K562 (cell line): Measurements from ENCODE around the gene UFC1. TPM values are rescaled to one million over a fixed set of nuclear protein-coding genes. Genes with fewer than 3 reads are reported as not detected.

Source experiments
- ATAC-seq: fragments of 200-7000 bp; cut with Tn5 transposase; 3 replicates; pipeline ENCODE4 v1.9.1; 2020; ENCODE audit warnings: moderate library complexity
- BruUV-seq: library from RNA; stranded (reverse); fragments of 400-500 nt; replicated peaks from 2 replicates; lab custom pipeline; 2021; lab: Mats Ljungman, UMichigan
- CTCF ChIA-PET: fragments of 300-600 bp; formaldehyde crosslinking; extraction: SDS; loops from one replicate; lab custom pipeline; 2021; ENCODE audit warnings: low intra/inter-chr PET ratio; lab: Yijun Ruan, JAX
- POLR2A ChIA-PET: fragments of 300-600, 350-650 bp; sonication (Branson Sonifier 250); formaldehyde crosslinking; extraction: SDS; loops from one replicate; lab custom pipeline; 2021; ENCODE audit warnings: antibody characterized with exemption, inconsistent platforms; lab: Yijun Ruan, JAX
- DNase-seq, 4 experiments: peaks; one replicate each; pipeline versions ENCODE4 v3.0.0 to v3.0.0-alpha.2; 2011 to 2018; ENCODE audit warnings: low spot score in 3 of 4, mixed read lengths in 3 of 4; ENCODE audit errors: extremely low read depth in 1 of 4
- FAIRE-seq: peaks from 2 replicates; lab custom pipeline; 2011; peaks lifted over from hg19 to GRCh38; lab: Jason Lieb, UNC
- H2AFZ ChIP-seq: 2 replicates; pipeline ENCODE4 v1.6.0; 2011; ENCODE audit warnings: low read depth, low read length, control low read depth, inconsistent platforms
- H3K27ac ChIP-seq: fragments of 200-600 bp; 3 replicates; pipeline ENCODE4 v1.8.0; 2011; ENCODE audit warnings: low read depth, mild to moderate bottlenecking, control low read depth, inconsistent platforms, low read length, moderate library complexity, mixed read lengths; ENCODE audit errors: extremely low read depth
- H3K27me3 ChIP-seq, 2 experiments: fragments of 300-600 bp in 1 of 2; 2 replicates in 1 of 2; 3 replicates in 1 of 2; pipeline versions ENCODE4 v1.6.0 to v1.8.0; 2011; ENCODE audit warnings: inconsistent platforms in 2 of 2, low read length in 2 of 2, mild to moderate bottlenecking in 1 of 2, mixed read lengths in 1 of 2, moderate library complexity in 1 of 2; ENCODE audit not compliant: control insufficient read depth in 2 of 2, insufficient read depth in 2 of 2
- H3K36me3 ChIP-seq: fragments of 300-600 bp; 3 replicates; pipeline ENCODE4 v1.8.0; 2011; ENCODE audit warnings: mild to moderate bottlenecking, low read length, inconsistent platforms; ENCODE audit not compliant: control insufficient read depth, insufficient read depth
- H3K4me1 ChIP-seq, 2 experiments: fragments of 200-600 bp in 1 of 2; replicated peaks in 1 of 2; 2 replicates in 1 of 2; 3 replicates in 1 of 2; pipeline versions ENCODE4 v1.5.1 to v1.8.0; 2011; ENCODE audit warnings: inconsistent platforms in 2 of 2, low read length in 2 of 2, mild to moderate bottlenecking in 1 of 2, mixed read lengths in 1 of 2, moderate library complexity in 1 of 2; ENCODE audit not compliant: control insufficient read depth in 2 of 2, insufficient read depth in 2 of 2
- H3K4me2 ChIP-seq: 2 replicates; pipeline ENCODE4 v1.6.1; 2011; ENCODE audit warnings: low read length, control low read depth, inconsistent platforms, mixed read lengths; ENCODE audit not compliant: insufficient read depth
- H3K4me3 ChIP-seq: fragments of 200-600 bp; sonication (generic), shearing (Covaris generic); 2 replicates; pipeline ENCODE4 v1.5.1; 2016; ENCODE audit warnings: control low read depth, inconsistent platforms
- H3K79me2 ChIP-seq: fragments of 200-600 bp; 3 replicates; pipeline ENCODE4 v1.8.0; 2011; ENCODE audit warnings: low read length, inconsistent platforms; ENCODE audit not compliant: control insufficient read depth, insufficient read depth
- H3K9ac ChIP-seq, 2 experiments: 2 replicates each; pipeline versions ENCODE4 v1.6.0 to v1.6.1; 2011; ENCODE audit warnings: low read depth in 2 of 2, low read length in 2 of 2, control low read depth in 1 of 2, inconsistent platforms in 1 of 2, mild to moderate bottlenecking in 1 of 2, mixed read lengths in 1 of 2; ENCODE audit not compliant: insufficient read depth in 1 of 2
- H3K9me1 ChIP-seq: one replicate; pipeline ENCODE4 v1.6.0; 2011; ENCODE audit warnings: inconsistent platforms, mild to moderate bottlenecking, low read length, moderate library complexity; ENCODE audit not compliant: control insufficient read depth, insufficient read depth
- H3K9me3 ChIP-seq: replicated peaks from 2 replicates; pipeline ENCODE4 v1.5.1; 2011; ENCODE audit warnings: low read depth, low read length, inconsistent platforms; ENCODE audit not compliant: control insufficient read depth, insufficient read depth
- H4K20me1 ChIP-seq: replicated peaks from 2 replicates; pipeline ENCODE4 v1.6.1; 2011; ENCODE audit warnings: low read length, inconsistent platforms, mixed read lengths; ENCODE audit not compliant: control insufficient read depth, insufficient read depth
- ARID2 ChIP-seq: fragments of 450-650 bp; IDR thresholded peaks from 2 replicates; pipeline ENCODE4 v1.6.1; 2017; ENCODE audit warnings: antibody characterized with exemption, mild to moderate bottlenecking
- BCOR ChIP-seq: fragments of 450-650 bp; IDR thresholded peaks from 2 replicates; pipeline ENCODE4 v1.6.1; 2016
- CC2D1A ChIP-seq: fragments of 450-650 bp; IDR thresholded peaks from 2 replicates; pipeline ENCODE4 v1.6.1; 2017; ENCODE audit warnings: mild to moderate bottlenecking
- CSDE1 ChIP-seq, 2 experiments: fragments of 450-650 bp; IDR thresholded peaks; 2 replicates each; pipeline ENCODE4 v1.6.1; 2016; ENCODE audit warnings: mild to moderate bottlenecking in 1 of 2
- HDGF ChIP-seq: fragments of 450-650 bp; IDR thresholded peaks from 2 replicates; pipeline ENCODE4 v1.6.1; 2016
- OTX1 ChIP-seq: fragments of 450-650 bp; formaldehyde crosslinking; IDR thresholded peaks from 2 replicates; pipeline ENCODE4 v1.4.0; 2022; ENCODE audit warnings: mild to moderate bottlenecking
- TEAD2 ChIP-seq: fragments of 450-650 bp; IDR thresholded peaks from 2 replicates; pipeline ENCODE4 v1.6.1; 2016; ENCODE audit warnings: missing genetic modification characterization, control low read depth, missing compliant biosample characterization
- ZEB2 ChIP-seq: fragments of 450-650 bp; IDR thresholded peaks from 2 replicates; pipeline ENCODE4 v1.6.1; 2016
- ZNF175 ChIP-seq: fragments of 200-800 bp; sonication (Bioruptor generic); IDR thresholded peaks from 2 replicates; pipeline ENCODE4 v1.6.1; 2016; ENCODE audit warnings: low read depth, mild to moderate bottlenecking, missing genetic modification characterization, missing compliant biosample characterization
- ZNF583 ChIP-seq: fragments of 250-450 bp; sonication (Bioruptor Pico); IDR thresholded peaks from 2 replicates; pipeline ENCODE4 v1.4.0; 2020
- ZNF699 ChIP-seq: fragments of 250-450 bp; sonication (Bioruptor Pico); IDR thresholded peaks from 2 replicates; pipeline ENCODE4 v1.8.0; 2021; ENCODE audit warnings: mild to moderate bottlenecking, moderate library complexity; ENCODE audit not compliant: insufficient replicate concordance
- WGBS: fragments of 100-300 bp; shearing (Covaris generic); methylation state at CpG from one replicate; pipeline ENCODE4 v1.1.6; 2016; ENCODE audit warnings: low coverage, mixed read lengths; ENCODE audit not compliant: insufficient coverage; ENCODE audit errors: missing lambda C conversion rate; 5-methylcytosine and 5-hydroxymethylcytosine counted together
- in situ Hi-C: fragments of 300-500 bp; cut with MboI; formaldehyde crosslinking; loops from 4 replicates; pipeline ENCODE4 v1.15.0; 2018; ENCODE audit warnings: inconsistent platforms, mixed read lengths
- intact Hi-C: fragments of 100-400 bp; cut with micrococcal nuclease; formaldehyde crosslinking; loops from 2 replicates; pipeline ENCODE4 v1.14.2; 2022
- polyA plus RNA-seq, 8 experiments: library from polyadenylated mRNA; depleted of rRNA in 4 of 8; stranded (reverse) in 5 of 8; unstranded in 3 of 8; fragments of >200 nt; fragmentation: Nextera tagmentation in 2 of 8; fragmentation: Illumina TruSeq in 1 of 8; extraction: Ambion mirVana in 2 of 8; extraction: Trizol in 1 of 8; gene quantifications; 2 replicates each; pipeline versions ENCODE4 v1.2.1 to v1.2.3, GENCODE V29; 2011 to 2014; ENCODE audit warnings: inconsistent platforms in 1 of 8, missing spikeins in 1 of 8
- total RNA-seq, 7 experiments: library from RNA; depleted of rRNA in 6 of 7; stranded (reverse); fragments of >200 nt in 6 of 7; fragmentation: Illumina TruSeq in 2 of 7; extraction: Trizol in 2 of 7; gene quantifications; 2 replicates each; pipeline versions ENCODE4 v1.2.1 to v1.2.3, GENCODE V29; 2011 to 2021; ENCODE audit warnings: low replicate concordance in 1 of 7
- TF ChIP-seq, protein P1 (sequence below): sonication (generic); formaldehyde crosslinking; IDR thresholded peaks from 2 replicates; pipeline ENCODE4 v1.8.0; 2022; ENCODE audit warnings: mild to moderate bottlenecking, missing genetic modification reagents
- TF ChIP-seq, protein P2 (sequence below): fragments of 450-650 bp; IDR thresholded peaks from 2 replicates; pipeline ENCODE4 v1.7.0; 2016; ENCODE audit warnings: borderline replicate concordance
- TF ChIP-seq, protein P3 (sequence below): fragments of 250-450 bp; sonication (Bioruptor Pico); IDR thresholded peaks from 2 replicates; pipeline ENCODE4 v1.5.1; 2021; ENCODE audit warnings: mild to moderate bottlenecking

Gene UFC1
- total and polyA plus RNA-seq, 9 of the 15 experiments (the other 6 are each of a cell fraction or from before 2014, with no cell fraction given) = 92.8 to 220 (median 161) TPM

DNA sequence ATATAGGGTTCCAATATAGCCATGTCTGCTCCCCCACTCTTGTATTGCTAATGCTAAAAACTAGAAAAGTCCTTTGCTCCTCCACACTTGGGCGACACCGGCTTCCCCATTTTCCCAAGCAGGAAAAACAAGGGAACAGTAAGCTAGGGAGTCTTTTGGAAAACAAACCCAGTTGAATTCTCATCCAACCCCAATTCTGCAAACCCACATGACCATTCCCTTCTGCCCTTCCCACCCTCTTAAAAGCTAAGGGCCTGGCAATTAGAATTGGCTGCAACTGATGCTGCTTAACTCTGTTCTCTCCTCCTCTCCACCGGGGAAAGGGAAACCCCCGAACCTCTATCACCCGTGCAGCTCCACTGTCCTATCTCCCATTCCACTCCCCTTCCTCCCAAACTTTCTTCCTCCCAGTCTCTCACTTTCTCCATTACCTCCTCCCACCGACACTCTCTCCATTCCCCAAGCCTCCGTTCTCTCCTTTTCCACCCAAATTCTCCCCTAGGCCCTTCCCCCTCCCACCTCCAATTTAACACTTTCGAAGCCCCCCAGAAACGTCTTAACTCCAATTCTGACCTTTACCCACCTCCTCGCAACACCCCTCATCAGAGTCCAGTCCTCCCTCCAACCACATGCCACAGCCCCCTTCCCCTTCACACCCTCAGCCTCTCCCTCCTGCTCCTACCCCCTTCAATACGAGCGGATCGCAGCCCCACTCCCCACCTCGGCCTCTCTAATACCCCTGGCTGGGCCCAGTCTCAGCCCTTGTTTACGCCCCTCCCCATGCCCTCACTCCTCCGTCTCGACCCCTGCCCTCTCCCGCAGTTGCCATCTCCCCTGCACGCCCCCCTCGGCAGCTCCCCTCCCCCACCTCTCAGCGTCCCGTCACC is 22.0 kb upstream of the UFC1 start:
- ChIA-PET POLR2A (interaction anchor here (0.5 to 4.2 kb wide), 15 partner anchors 7 to 289 kb away, joined by 3 to 20 read pairs (median 4); partner anchors contain the start of genes NIT1, PFDN2, PPOX and UFC1), CTCF (no interaction called here)
- Histone ChIP-seq H3K4me1 (peaks cover 7 to 15% of the 10 kb centered on the region in 2 experiments; a peak in 3 of 5 replicates), H3K4me2 (peak overlapping the region; percentile 97), H3K4me3 (peak overlapping the region; percentile 57), H3K9ac (peak overlapping the region; percentile 90), H3K27ac (peak overlapping the region; percentile 89), H3K79me2 (peaks cover 59% of the 10 kb centered on the region), H3K36me3 (peaks cover 40% of the 10 kb centered on the region), H4K20me1 (no peaks in the 10 kb centered on the region), H3K9me1 (no peaks in the 10 kb centered on the region), H3K9me3 (no peaks in the 10 kb centered on the region), H3K27me3 (no peaks in the 10 kb centered on the region), H2AFZ (peak overlapping the region; percentile 94)
- BruUV-seq = no TSS peak
- FAIRE-seq = peak; percentile 40
- peak in 2 of 4 experiments; percentile 26 to 43 for DNase-seq
- peak; percentile 13; the same call in 1 of the 3 replicates for ATAC-seq
- in situ Hi-C loops = no loop called here
- WGBS = 4% methylated on average over 13 of the region's 22 CpGs
- intact Hi-C loops = loop anchor here (1.0 to 10.0 kb wide), 4 partner anchors 12 to 407 kb away; partner anchors contain the start of gene PPOX
- TF ChIP-seq TEAD2 (tag) = no peak
- 0 out of 2 replicates have a peak, but pooled peaks have one; percentile 19 for TF ChIP-seq ARID2
- 0 out of 4 replicates have a peak, but pooled peaks of 1 of the 2 experiments have one; percentile 56 for TF ChIP-seq CSDE1 (IDR thresholded peaks at IDR 0.05)
- TF ChIP-seq ZNF583 (CRISPR knock-in tag) = no peak
- peak; percentile 98 for TF ChIP-seq HDGF
- peak; percentile 80 for TF ChIP-seq CC2D1A
- TF ChIP-seq, protein P1, sequence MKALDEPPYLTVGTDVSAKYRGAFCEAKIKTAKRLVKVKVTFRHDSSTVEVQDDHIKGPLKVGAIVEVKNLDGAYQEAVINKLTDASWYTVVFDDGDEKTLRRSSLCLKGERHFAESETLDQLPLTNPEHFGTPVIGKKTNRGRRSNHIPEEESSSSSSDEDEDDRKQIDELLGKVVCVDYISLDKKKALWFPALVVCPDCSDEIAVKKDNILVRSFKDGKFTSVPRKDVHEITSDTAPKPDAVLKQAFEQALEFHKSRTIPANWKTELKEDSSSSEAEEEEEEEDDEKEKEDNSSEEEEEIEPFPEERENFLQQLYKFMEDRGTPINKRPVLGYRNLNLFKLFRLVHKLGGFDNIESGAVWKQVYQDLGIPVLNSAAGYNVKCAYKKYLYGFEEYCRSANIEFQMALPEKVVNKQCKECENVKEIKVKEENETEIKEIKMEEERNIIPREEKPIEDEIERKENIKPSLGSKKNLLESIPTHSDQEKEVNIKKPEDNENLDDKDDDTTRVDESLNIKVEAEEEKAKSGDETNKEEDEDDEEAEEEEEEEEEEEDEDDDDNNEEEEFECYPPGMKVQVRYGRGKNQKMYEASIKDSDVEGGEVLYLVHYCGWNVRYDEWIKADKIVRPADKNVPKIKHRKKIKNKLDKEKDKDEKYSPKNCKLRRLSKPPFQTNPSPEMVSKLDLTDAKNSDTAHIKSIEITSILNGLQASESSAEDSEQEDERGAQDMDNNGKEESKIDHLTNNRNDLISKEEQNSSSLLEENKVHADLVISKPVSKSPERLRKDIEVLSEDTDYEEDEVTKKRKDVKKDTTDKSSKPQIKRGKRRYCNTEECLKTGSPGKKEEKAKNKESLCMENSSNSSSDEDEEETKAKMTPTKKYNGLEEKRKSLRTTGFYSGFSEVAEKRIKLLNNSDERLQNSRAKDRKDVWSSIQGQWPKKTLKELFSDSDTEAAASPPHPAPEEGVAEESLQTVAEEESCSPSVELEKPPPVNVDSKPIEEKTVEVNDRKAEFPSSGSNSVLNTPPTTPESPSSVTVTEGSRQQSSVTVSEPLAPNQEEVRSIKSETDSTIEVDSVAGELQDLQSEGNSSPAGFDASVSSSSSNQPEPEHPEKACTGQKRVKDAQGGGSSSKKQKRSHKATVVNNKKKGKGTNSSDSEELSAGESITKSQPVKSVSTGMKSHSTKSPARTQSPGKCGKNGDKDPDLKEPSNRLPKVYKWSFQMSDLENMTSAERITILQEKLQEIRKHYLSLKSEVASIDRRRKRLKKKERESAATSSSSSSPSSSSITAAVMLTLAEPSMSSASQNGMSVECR = peak; percentile 40
- no peak for TF ChIP-seq ZNF699 (CRISPR knock-in tag)
- TF ChIP-seq, protein P2, sequence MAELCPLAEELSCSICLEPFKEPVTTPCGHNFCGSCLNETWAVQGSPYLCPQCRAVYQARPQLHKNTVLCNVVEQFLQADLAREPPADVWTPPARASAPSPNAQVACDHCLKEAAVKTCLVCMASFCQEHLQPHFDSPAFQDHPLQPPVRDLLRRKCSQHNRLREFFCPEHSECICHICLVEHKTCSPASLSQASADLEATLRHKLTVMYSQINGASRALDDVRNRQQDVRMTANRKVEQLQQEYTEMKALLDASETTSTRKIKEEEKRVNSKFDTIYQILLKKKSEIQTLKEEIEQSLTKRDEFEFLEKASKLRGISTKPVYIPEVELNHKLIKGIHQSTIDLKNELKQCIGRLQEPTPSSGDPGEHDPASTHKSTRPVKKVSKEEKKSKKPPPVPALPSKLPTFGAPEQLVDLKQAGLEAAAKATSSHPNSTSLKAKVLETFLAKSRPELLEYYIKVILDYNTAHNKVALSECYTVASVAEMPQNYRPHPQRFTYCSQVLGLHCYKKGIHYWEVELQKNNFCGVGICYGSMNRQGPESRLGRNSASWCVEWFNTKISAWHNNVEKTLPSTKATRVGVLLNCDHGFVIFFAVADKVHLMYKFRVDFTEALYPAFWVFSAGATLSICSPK = peak; percentile 97; the same call in 1 of the 2 replicates
- TF ChIP-seq ZNF175 = no peak
- TF ChIP-seq BCOR = 0 out of 2 replicates have a peak, but pooled peaks have one; percentile 23
- 0 out of 2 replicates have a peak, but pooled peaks have one; percentile 59 for TF ChIP-seq ZEB2
- TF ChIP-seq, protein P3, sequence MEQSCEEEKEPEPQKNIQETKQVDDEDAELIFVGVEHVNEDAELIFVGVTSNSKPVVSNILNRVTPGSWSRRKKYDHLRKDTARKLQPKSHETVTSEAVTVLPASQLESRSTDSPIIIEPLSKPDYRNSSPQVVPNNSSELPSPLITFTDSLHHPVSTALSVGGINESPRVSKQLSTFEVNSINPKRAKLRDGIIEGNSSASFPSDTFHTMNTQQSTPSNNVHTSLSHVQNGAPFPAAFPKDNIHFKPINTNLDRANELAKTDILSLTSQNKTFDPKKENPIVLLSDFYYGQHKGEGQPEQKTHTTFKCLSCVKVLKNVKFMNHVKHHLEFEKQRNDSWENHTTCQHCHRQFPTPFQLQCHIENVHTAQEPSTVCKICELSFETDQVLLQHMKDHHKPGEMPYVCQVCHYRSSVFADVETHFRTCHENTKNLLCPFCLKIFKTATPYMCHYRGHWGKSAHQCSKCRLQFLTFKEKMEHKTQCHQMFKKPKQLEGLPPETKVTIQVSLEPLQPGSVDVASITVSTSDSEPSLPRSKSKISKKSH (CRISPR knock-in tag) = no peak
- TF ChIP-seq OTX1 (CRISPR knock-in tag) = peak; percentile 7
